ENCODE results near the gene GGA1.

Gene GGA1

GRCh38 chr22:37659066-37659896, 50.6 kb downstream of the GGA1 start:
- H2BK15ac ChIP-seq (replicated peaks; ENCODE audit: low read depth), result no peak overlapping the region
- H3K23ac ChIP-seq (ENCODE audit: low read length), result peak overlapping the region; percentile 94
- no peak overlapping the region for H3K27ac ChIP-seq (ENCODE audit: low read depth, low read length)
- peak overlapping the region; percentile 89 for H3K9ac ChIP-seq (ENCODE audit: low read length)
- no peak overlapping the region for H4K8ac ChIP-seq (ENCODE audit: low read depth, low read length)
- H3K4me3 ChIP-seq (ENCODE audit: low read length), result peak overlapping the region; percentile 79
- no peak overlapping the region for H4K5ac ChIP-seq (ENCODE audit: low read length)
- peak overlapping the region; percentile 95 for H3K56ac ChIP-seq (ENCODE audit: low read length)
- WGBS (ENCODE audit: extremely low coverage, insufficient coverage, low lambda C conversion rate), result no CpG with 5 or more reads among the region's 68 CpGs
- H3K79me2 ChIP-seq (ENCODE audit: control insufficient read depth, insufficient read depth, low read length), result peaks cover 36% of the 10 kb centered on the region
- no peak overlapping the region for H2BK120ac ChIP-seq (ENCODE audit: low read depth, low read length)
- no peaks in the 10 kb centered on the region for H3K36me3 ChIP-seq (ENCODE audit: control insufficient read depth, insufficient read depth, low read length)
- H3K18ac ChIP-seq (ENCODE audit: low read length), result no peak overlapping the region
- H3K4me2 ChIP-seq (ENCODE audit: low read length), result peak overlapping the region; percentile 97
- no peaks in the 10 kb centered on the region for H3K27me3 ChIP-seq (ENCODE audit: insufficient read depth, low read length, poor library complexity)
- H3K79me1 ChIP-seq (ENCODE audit: low read length), result peaks cover 25% of the 10 kb centered on the region
- no peak overlapping the region for H2BK5ac ChIP-seq (ENCODE audit: low read length)
- H2AK5ac ChIP-seq (ENCODE audit: low read length), result no peak overlapping the region
- no peak for DNase-seq
- H3K4ac ChIP-seq (ENCODE audit: low read depth, low read length), result peak overlapping the region; percentile 41
- peaks cover 4% of the 10 kb centered on the region for H3K4me1 ChIP-seq (ENCODE audit: control insufficient read depth, low read depth, low read length)

GRCh38 chr22:37659897-37660708, 51.5 kb downstream of the GGA1 start:
- Histone ChIP-seq H3K36me3 (ENCODE audit: control insufficient read depth, insufficient read depth, low read length) (no peaks in the 10 kb centered on the region), H3K18ac (ENCODE audit: low read length) (no peak overlapping the region), H3K27ac (ENCODE audit: low read depth, low read length) (no peak overlapping the region), H2BK120ac (ENCODE audit: low read depth, low read length) (no peak overlapping the region), H3K4me3 (ENCODE audit: low read length) (no peak overlapping the region), H3K27me3 (ENCODE audit: insufficient read depth, low read length, poor library complexity) (no peaks in the 10 kb centered on the region), H4K5ac (ENCODE audit: low read length) (no peak overlapping the region), H2AK5ac (ENCODE audit: low read length) (no peak overlapping the region), H2BK5ac (ENCODE audit: low read length) (no peak overlapping the region), H3K56ac (ENCODE audit: low read length) (peak overlapping the region; percentile 95), H4K8ac (ENCODE audit: low read depth, low read length) (no peak overlapping the region), H3K79me1 (ENCODE audit: low read length) (peaks cover 33% of the 10 kb centered on the region), H3K4ac (ENCODE audit: low read depth, low read length) (no peak overlapping the region), H3K23ac (ENCODE audit: low read length) (no peak overlapping the region), H2BK15ac (replicated peaks; ENCODE audit: low read depth) (no peak overlapping the region), H3K9ac (ENCODE audit: low read length) (peak overlapping the region; percentile 89), H3K4me2 (ENCODE audit: low read length) (peak overlapping the region; percentile 97), H3K4me1 (ENCODE audit: control insufficient read depth, low read depth, low read length) (peaks cover 4% of the 10 kb centered on the region), H3K79me2 (ENCODE audit: control insufficient read depth, insufficient read depth, low read length) (peaks cover 42% of the 10 kb centered on the region)
- WGBS (ENCODE audit: extremely low coverage, insufficient coverage, low lambda C conversion rate), result no CpG with 5 or more reads among the region's 14 CpGs
- DNase-seq, result no peak

GRCh38 chr22:37660709-37661045, 52.0 kb downstream of the GGA1 start:
- whole genome bisulfite sequencing (ENCODE audit: extremely low coverage, insufficient coverage, low lambda C conversion rate), result no CpG with 5 or more reads among the region's 2 CpGs
- no peak overlapping the region for H3K4me3 ChIP-seq (ENCODE audit: low read length)

GRCh38 chr22:37661160-37661924, 52.7 kb downstream of the GGA1 start:
- H4K8ac ChIP-seq (ENCODE audit: low read depth, low read length), result no peak overlapping the region
- no peak overlapping the region for H3K18ac ChIP-seq (ENCODE audit: low read length)
- H3K27ac ChIP-seq (ENCODE audit: low read depth, low read length), result no peak overlapping the region
- no peak overlapping the region for H3K9ac ChIP-seq (ENCODE audit: low read length)
- no peak overlapping the region for H3K4me2 ChIP-seq (ENCODE audit: low read length)
- H3K79me1 ChIP-seq (ENCODE audit: low read length), result peaks cover 34% of the 10 kb centered on the region
- H3K4ac ChIP-seq (ENCODE audit: low read depth, low read length), result no peak overlapping the region
- no peak overlapping the region for H3K4me3 ChIP-seq (ENCODE audit: low read length)
- H3K56ac ChIP-seq (ENCODE audit: low read length), result no peak overlapping the region
- peak; percentile 72 for DNase-seq
- no peak overlapping the region for H3K23ac ChIP-seq (ENCODE audit: low read length)
- H3K79me2 ChIP-seq (ENCODE audit: control insufficient read depth, insufficient read depth, low read length), result peaks cover 43% of the 10 kb centered on the region
- no peak overlapping the region for H2BK15ac ChIP-seq (replicated peaks; ENCODE audit: low read depth)
- H3K4me1 ChIP-seq (ENCODE audit: control insufficient read depth, low read depth, low read length), result peaks cover 4% of the 10 kb centered on the region
- WGBS (ENCODE audit: extremely low coverage, insufficient coverage, low lambda C conversion rate), result no CpG with 5 or more reads among the region's 12 CpGs
- H2BK120ac ChIP-seq (ENCODE audit: low read depth, low read length), result no peak overlapping the region
- H3K36me3 ChIP-seq (ENCODE audit: control insufficient read depth, insufficient read depth, low read length), result no peaks in the 10 kb centered on the region
- no peaks in the 10 kb centered on the region for H3K27me3 ChIP-seq (ENCODE audit: insufficient read depth, low read length, poor library complexity)
- H4K5ac ChIP-seq (ENCODE audit: low read length), result no peak overlapping the region
- H2AK5ac ChIP-seq (ENCODE audit: low read length), result no peak overlapping the region
- H2BK5ac ChIP-seq (ENCODE audit: low read length), result no peak overlapping the region

More at GRCh38 chr22:37660709-37661045, 52.0 kb downstream of the GGA1 start:
- Histone ChIP-seq H3K4ac (ENCODE audit: low read depth, low read length) (no peak overlapping the region), H2BK15ac (replicated peaks; ENCODE audit: low read depth) (no peak overlapping the region), H3K4me2 (ENCODE audit: low read length) (no peak overlapping the region), H4K8ac (ENCODE audit: low read depth, low read length) (no peak overlapping the region), H3K79me2 (ENCODE audit: control insufficient read depth, insufficient read depth, low read length) (peaks cover 43% of the 10 kb centered on the region), H3K4me1 (ENCODE audit: control insufficient read depth, low read depth, low read length) (peaks cover 4% of the 10 kb centered on the region), H3K9ac (ENCODE audit: low read length) (no peak overlapping the region), H3K36me3 (ENCODE audit: control insufficient read depth, insufficient read depth, low read length) (no peaks in the 10 kb centered on the region), H3K27ac (ENCODE audit: low read depth, low read length) (no peak overlapping the region), H3K27me3 (ENCODE audit: insufficient read depth, low read length, poor library complexity) (no peaks in the 10 kb centered on the region), H2BK120ac (ENCODE audit: low read depth, low read length) (no peak overlapping the region), H3K56ac (ENCODE audit: low read length) (no peak overlapping the region), H3K79me1 (ENCODE audit: low read length) (peaks cover 34% of the 10 kb centered on the region), H3K23ac (ENCODE audit: low read length) (no peak overlapping the region), H2AK5ac (ENCODE audit: low read length) (no peak overlapping the region), H3K18ac (ENCODE audit: low read length) (no peak overlapping the region), H2BK5ac (ENCODE audit: low read length) (no peak overlapping the region), H4K5ac (ENCODE audit: low read length) (no peak overlapping the region)
- no peak for DNase-seq

GRCh38 chr22:37662039-37662438, 53.4 kb downstream of the GGA1 start:
- H3K4me3 ChIP-seq (ENCODE audit: low read length), result no peak overlapping the region
- H3K23ac ChIP-seq (ENCODE audit: low read length), result no peak overlapping the region
- H4K5ac ChIP-seq (ENCODE audit: low read length), result no peak overlapping the region
- H3K36me3 ChIP-seq (ENCODE audit: control insufficient read depth, insufficient read depth, low read length), result no peaks in the 10 kb centered on the region
- H3K18ac ChIP-seq (ENCODE audit: low read length), result no peak overlapping the region
- no peak overlapping the region for H3K4ac ChIP-seq (ENCODE audit: low read depth, low read length)
- H3K4me1 ChIP-seq (ENCODE audit: control insufficient read depth, low read depth, low read length), result peaks cover 4% of the 10 kb centered on the region
- H3K9ac ChIP-seq (ENCODE audit: low read length), result no peak overlapping the region
- peaks cover 34% of the 10 kb centered on the region for H3K79me1 ChIP-seq (ENCODE audit: low read length)
- no peak overlapping the region for H2BK5ac ChIP-seq (ENCODE audit: low read length)
- H3K27ac ChIP-seq (ENCODE audit: low read depth, low read length), result no peak overlapping the region
- no peak overlapping the region for H4K8ac ChIP-seq (ENCODE audit: low read depth, low read length)
- H2BK120ac ChIP-seq (ENCODE audit: low read depth, low read length), result no peak overlapping the region
- no peak overlapping the region for H3K56ac ChIP-seq (ENCODE audit: low read length)
- no CpG with 5 or more reads among the region's 5 CpGs for WGBS (ENCODE audit: extremely low coverage, insufficient coverage, low lambda C conversion rate)
- no peak overlapping the region for H3K4me2 ChIP-seq (ENCODE audit: low read length)
- no peak overlapping the region for H2AK5ac ChIP-seq (ENCODE audit: low read length)
- peaks cover 43% of the 10 kb centered on the region for H3K79me2 ChIP-seq (ENCODE audit: control insufficient read depth, insufficient read depth, low read length)
- H3K27me3 ChIP-seq (ENCODE audit: insufficient read depth, low read length, poor library complexity), result no peaks in the 10 kb centered on the region
- DNase-seq, result no peak
- H2BK15ac ChIP-seq (replicated peaks; ENCODE audit: low read depth), result no peak overlapping the region

Data from mesendoderm (in vitro differentiated cells).